GM19043 (cell line): ENCODE measurements around the gene FNDC5.
"Not testable (repeated sequence)": the region's sequence is repeated elsewhere in the genome, so short reads cannot be mapped to it uniquely, and the experiment has no call there.

Experiments used
- ATAC-seq: cut with Tn5 transposase; IDR thresholded peaks from one replicate; pipeline ENCODE4 v1.9.1; 2021; ENCODE audit warnings: low read depth; ENCODE audit not compliant: unreplicated experiment

Gene FNDC5

DNA sequence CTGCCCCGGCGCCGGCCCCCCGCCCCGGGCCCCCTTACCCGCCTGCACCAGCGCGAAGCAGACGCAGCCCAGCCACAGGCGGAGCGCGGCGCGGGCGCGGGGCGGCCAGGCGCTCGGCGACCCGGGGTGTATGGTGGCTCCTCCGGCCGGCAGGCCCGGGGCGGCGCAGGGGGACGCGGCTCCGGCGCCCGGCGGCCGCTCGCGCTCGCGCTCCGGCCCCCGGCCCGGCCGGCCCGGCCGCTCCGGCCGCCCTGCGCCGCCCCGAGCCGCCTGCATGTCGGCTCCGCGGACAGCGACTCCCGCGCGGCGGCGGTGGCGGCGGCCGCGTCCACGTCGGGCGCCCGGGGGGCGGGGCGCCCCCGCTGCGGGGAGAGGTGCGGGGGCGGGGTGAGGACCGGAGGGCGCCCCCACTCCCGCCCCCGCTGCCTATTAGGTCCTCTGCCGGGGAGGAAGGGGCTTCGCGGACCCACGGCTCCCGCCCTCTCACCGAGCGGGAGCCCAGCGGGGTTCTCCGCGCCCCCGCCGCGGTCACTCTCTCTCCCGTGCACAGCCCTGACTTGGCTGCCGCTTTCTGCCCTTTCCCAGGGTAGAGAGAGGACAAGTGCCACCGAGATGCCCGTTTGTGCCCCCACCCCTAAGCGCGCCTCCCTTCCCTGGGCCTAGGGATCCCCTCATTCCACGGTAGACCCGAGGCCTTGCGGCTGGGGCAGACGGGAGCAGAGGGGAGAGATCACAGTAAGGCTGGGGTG, at the start of gene FNDC5:
FNDC5 (minus strand) TSS at position 298 of the 749 bp plus-strand sequence.
- ATAC-seq: no peak

DNA sequence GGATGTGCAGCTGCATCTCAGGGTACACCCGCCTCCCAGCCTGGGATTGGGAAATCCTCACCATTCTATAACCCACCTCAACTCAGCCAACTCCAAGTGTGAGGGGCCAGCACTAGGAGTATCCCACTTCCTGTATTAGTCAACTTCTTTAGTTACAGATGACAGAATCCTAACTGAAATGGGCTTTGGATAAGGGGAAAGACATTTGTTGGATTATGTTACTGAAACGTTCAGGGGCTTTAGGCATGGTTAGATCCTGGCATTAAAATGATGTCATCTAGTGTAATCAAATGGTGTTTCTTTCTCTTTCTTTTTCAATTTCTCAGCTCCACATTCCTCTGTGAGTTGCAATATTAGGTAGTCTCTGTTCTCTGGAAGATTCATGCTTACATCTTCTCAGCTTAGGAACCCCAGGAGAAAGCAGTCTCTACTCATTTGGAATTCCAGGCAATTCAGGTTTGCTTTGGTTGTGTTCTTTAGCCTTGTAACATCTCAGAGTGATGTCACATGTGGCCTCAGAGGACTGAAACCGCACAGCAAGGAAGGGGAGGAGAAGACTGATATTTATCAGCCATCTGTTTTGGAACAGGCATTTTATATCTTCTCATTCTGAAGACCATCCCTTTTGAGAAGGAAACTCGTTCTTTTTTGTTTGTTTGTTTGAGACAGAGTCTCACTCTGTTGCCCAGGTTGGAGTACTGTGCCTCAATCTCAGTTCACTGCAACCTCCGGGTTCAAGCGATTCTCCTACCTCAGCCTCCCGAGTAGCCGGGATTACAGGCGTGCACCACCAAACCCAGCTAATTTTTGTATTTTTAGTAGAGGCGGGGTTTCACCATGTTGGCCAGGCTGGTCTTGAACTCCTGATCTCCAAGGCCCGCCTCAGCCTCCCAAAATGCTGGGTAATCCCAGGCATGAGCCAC, 49.4 kb upstream of the FNDC5 start:
- no peak for ATAC-seq

- ATAC-seq: no peak
Measured at GRCh38 chr1:32918179-32918578, 47.5 kb upstream of the FNDC5 start.

- ATAC-seq: no peak
Measured at GRCh38 chr1:32917521-32917920, 46.8 kb upstream of the FNDC5 start.

GRCh38 chr1:32915766-32916706, 45.3 kb upstream of the FNDC5 start:
- no peak for ATAC-seq

- ATAC-seq: no peak
Measured at GRCh38 chr1:32910319-32910718, 39.6 kb upstream of the FNDC5 start.

DNA sequence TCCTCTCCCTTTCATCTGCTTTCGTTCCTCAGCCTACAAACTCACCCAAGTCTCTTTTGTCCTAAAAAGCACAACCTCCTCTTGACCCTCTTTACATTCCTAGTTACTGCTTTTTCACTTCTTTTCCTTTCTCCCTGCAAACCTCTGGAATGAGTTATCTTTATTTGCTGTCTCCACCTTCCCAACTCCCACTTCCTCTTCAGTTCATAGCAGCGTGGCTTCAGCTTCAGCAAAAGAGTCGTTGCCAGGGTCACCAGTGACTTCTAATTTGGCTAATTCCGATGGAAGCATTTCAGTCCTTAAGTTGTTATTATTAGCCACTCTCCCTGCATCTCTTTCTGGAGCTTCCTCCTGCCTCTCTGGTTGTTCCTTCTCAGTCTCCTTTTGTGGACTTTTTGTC, 36.7 kb upstream of the FNDC5 start:
- ATAC-seq: no peak

DNA sequence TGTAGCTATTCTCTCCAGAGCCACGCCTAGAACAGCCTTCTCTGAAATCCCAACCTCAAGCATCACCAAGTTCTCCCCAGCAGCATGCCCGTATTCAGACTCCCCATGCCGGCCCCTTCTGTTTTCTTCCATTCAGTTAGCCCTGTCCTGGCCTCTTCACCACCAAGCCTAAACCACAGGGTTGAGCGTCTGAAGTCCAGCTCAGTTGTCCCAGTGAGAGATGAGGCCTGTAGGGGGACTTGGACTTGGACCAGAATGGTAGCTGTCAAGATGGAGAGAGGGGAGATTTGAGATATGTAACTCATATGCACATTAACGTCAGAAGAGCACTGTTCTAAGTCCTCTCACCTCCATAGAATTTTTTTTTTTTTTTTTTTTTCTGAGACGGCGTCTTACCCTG, 35.9 kb upstream of the FNDC5 start:
- ATAC-seq: no peak

DNA sequence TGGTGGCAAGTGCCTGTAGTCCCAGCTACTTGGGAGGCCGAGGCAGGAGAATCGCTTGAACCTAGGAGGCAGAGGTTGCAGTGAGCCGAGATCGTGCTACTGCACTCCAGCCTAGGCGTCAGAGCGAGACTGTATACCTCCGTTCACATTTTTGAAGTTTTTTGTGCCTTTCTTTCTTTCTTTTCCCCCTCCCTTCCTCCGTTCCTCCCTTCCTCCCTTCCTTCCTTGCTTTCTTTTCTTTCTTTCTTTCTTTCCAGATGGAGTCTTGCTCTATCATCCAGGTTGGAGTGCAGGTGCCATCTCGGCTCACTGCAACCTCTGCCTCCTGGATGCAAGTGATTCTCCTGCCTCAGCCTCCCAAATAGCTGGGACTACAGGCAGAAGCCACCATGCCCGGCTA, 34.9 kb upstream of the FNDC5 start:
- ATAC-seq: not testable (repeated sequence)

DNA sequence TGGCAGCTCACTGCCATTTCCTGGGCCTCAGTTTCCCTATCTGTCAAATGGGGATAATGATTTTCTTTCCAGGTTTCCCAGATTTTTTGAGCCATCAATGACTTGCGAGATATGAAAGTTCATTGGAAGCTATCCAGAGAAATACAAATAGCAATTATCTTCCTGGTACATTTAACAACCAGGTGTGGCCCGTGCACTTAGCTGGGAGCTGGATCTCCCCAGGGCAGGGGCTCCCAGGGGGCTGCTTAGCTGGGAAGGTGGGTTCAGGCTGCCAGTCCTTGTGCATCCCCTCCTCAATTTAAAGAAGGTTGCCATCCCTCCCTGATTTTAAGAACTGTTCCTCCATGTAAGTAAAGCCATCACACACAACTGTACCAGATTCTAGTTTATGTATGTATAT, 34.1 kb upstream of the FNDC5 start:
- no peak for ATAC-seq

DNA sequence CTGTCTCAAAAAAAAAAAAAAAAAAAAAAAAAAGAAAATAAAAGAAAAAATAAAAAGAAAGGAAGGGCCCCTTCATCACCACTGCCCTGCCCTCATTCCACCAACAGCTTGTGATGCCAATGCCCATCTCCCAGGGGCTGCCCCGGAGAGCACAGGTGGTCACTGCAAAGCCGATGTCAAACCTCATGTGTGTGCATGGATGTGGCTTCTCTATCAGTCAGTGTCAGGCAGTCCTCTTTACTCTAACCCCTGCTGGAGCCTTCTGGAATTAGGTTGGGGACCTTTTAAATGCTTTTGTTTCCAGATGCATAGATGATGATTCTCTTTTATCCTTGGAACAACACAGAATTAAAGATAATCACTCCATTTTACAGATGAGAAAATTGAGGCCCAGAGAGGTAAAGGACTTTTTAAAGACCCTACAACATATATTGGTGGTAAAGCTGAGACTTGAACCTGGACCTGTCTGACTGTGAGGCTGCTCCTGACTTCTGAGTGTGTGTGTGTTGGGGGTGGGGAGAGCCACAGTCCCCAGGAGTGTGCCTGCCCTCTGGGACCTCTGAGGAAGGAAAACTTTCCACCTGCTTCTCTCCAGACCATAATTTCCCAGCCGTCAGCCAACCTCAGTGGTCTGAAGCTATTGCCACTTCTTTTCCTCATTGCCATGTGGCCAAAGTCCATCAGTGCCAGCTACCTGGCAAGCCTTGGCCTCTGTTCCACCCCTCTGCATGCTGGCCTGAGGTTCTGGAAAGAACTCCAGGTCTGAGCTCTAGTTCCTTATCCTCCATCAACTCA, 33.5 kb upstream of the FNDC5 start:
- ATAC-seq: no peak

DNA sequence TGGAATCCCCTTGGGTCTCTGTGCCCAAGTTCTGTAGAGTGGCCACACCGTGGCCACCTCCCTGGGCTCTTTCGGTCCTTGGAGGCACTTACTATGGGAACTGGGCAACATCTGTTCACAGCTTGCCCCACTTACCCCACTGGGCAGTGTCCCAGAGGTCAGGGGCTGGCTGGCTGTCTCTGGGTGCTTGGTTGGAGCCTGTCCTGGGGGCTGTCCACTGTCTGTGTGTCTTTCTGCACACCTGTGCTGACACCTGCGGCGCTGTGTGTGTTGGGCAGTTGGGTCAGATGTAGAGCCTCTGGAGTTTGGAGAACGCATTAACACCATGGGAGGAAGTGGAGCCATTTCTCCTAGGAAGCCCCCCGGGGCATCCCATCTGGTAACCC, 31.8 kb upstream of the FNDC5 start:
- no peak for ATAC-seq

DNA sequence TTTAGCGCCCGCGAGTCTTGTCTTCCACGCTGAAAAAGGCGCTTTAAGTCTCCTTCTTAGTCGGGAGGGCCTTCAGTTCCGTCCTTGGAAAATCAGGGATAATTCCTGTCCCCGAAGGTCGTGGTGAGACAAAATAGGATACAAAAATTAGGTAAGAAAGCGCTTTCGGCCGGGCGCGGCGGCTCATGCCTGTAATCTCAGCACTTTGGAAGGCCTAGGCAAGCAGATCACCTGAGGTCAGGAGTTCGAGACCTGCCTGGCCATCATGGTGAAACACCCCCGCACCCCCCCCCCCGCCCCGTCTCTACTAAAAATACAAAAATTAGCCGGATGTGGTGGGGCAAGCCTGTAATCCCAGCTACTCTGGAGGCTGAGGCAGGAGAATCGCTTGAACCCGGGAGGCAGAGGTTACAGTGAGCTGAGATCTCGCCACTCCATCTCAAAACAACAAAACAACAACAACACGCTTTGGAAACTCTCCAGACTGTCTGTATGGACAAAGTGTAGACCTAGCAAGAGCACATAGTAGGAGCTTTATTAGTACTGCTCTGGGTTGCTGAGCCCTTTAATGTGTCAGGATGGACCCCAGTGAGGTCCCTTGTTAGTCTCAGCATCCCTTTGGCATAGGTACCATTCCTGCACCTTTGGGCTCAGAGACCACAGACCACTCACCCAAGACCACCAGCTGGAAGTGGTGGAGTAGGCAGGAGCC, 31.3 kb upstream of the FNDC5 start:
- no peak for ATAC-seq

- ATAC-seq: no peak
Measured at GRCh38 chr1:32900956-32901822, 30.5 kb upstream of the FNDC5 start, which contains the start of gene TMEM54. TSS of gene TMEM54 (minus strand) at chr1:32901389. CDS start at chr1:32901238, 151 bp downstream.

GRCh38 chr1:32900371-32900955, 29.8 kb upstream of the FNDC5 start:
- ATAC-seq: no peak

DNA sequence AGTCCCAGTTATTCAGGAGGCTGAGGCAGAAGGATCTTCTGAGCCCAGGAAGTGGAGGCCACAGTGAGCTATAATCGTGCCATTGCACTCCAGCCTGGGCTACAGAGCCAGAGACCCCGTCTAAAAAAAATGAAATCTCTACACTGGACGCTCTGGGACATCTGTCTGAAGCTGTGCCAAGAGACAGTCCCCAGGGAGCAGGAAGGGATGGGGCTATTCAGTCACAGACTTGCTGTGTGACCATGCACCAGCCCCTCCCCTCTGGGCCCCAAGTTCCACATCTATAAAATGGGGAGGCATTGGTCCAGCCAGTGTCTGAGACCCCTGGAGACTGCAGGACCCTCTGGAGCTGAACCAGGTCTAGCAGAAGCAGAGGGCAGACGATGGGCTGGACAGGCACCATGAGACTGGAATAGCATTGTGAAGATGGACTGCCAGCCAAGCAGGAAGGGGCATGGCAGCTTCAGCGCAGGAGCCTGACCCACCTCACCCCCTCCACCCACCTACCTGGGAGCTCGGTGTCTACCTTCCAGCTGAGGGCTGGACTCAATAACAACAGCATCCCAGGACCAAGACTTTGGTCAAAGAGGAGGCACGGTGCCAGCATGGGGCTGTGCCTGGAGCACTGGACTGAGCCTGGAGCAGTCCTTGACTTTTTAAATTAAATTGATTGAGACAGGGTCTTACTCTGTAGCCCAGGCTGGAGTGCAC, 29.0 kb upstream of the FNDC5 start:
- no peak for ATAC-seq

GRCh38 chr1:32898958-32899357, 28.2 kb upstream of the FNDC5 start:
- ATAC-seq: no peak
